ENCODE measurements around the gene RFLNA.
A peak's percentile ranks its signal among the peaks of the same experiment; 100 is the strongest.

GRCh38 chr12:124321040-124321481 lies 26.2 kb downstream of the RFLNA start:
- TF ChIP-seq CTCF (conservative IDR thresholded peaks at IDR 0.05 in 1 of 2, IDR thresholded peaks at IDR 0.05 in 1 of 2; ENCODE audit: extremely low read depth in 1 of 2, insufficient read depth in 1 of 2, low read depth in 1 of 2, low read length in 2 of 2) = peak; percentile 96 to 97
- no peak for TF ChIP-seq EZH2 (IDR thresholded peaks at IDR 0.05; ENCODE audit: borderline replicate concordance, low read length)
